GM12801 (cell line): ENCODE results near the gene COL25A1.

Experiments used
- CTCF ChIP-seq: IDR thresholded peaks from one replicate; pipeline ENCODE4 v1.5.1; 2011; ENCODE audit warnings: control low read depth; ENCODE audit not compliant: insufficient read length; ENCODE audit errors: extremely low read depth

COL25A1 gene

GRCh38 chr4:109290918-109291317 lies 11.5 kb downstream of the COL25A1 start:
- no peak for TF ChIP-seq CTCF

- no peak for TF ChIP-seq CTCF
Measured at GRCh38 chr4:109278594-109279031, 23.8 kb downstream of the COL25A1 start.

DNA sequence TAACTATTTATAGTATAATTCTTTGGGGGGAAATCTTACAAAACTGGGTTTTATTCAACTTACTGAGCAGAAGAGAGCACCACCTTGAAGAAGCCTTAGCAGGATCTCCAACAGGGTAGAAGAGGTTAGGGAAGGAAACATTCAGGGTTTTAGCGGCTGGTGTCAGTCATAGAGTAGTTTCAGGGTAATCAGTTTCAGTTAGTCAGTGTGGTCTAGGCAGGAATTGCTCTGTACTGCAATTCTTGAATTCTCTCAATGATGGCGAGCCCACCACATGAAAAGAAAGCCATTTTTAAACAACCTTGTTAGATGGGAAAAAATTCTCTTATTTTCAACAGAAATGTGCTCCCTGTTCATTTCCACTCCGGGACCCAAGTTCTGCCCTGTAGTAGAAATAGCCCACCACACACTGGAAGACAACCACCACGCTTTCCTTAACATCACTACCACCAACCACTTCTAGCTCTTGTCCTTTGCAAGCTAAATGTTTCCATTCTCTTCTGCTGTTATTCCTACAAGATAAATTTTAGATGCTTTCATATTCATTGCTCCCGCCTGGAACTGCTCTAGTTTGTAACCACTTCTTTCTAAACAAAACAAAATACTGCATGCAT lies 25.9 kb downstream of the COL25A1 start:
- TF ChIP-seq CTCF = no peak

DNA sequence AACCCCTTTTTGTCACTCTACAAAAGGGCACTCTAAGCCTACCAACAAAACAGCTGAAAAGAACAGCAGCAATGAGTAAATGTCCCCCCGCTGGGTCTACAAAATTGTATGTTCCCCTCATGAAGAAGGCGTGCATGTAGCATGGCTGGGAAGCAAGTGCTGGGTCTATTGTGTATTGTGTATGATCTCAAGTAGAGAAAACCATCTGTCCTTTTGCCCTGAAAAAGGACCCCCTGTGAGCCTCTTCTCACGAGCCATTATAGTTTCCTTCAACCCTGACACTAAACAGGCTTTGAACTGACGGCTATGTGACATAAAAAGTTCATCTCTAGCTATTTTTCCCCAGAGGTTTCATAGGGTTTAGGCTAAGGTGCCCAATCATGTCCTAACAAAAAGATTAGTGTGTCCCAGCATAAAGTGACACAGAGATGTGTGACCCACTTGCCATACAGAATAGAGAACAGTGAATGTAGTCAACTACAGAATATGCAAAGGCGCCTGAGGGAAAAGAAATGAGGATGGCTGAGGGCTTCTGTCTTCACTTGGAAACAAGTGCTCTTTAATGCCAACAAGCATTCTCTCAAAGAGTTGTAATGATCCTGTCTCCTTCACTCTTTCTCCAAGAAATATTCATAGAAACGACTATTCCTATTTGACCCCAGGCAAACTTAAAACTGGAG lies 27.3 kb downstream of the COL25A1 start:
- TF ChIP-seq CTCF = no peak

DNA sequence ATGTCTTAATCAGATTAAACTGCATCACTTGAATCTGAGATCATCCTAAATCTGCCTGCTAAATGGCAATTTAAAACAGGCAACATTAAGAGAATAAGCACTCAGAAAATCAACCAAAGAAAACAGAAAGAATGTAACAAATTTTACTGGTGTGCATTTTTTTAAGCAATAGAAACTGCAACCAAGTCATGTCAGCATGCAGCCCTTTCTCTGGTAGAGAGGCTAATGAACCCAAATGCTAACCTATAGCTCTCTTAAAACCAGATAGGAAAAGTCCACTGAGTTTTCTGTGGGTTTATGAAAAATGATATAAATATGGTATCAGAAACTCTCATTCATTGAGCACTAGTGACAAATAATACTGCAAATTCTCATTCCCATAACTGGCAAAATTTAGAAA lies 35.6 kb downstream of the COL25A1 start:
- TF ChIP-seq CTCF = no peak

GRCh38 chr4:109266236-109266635 lies 36.2 kb downstream of the COL25A1 start:
- TF ChIP-seq CTCF = no peak

- TF ChIP-seq CTCF = no peak
Measured at GRCh38 chr4:109263721-109264120, 38.7 kb downstream of the COL25A1 start.

- TF ChIP-seq CTCF = no peak
Measured at GRCh38 chr4:109256818-109257217, 45.6 kb downstream of the COL25A1 start.
